ENCODE data around the gene TDRKH.
"Not testable (repeated sequence)": the region's sequence is repeated elsewhere in the genome, so short reads cannot be mapped to it uniquely, and the experiment has no call there.

TDRKH gene

GRCh38 chr1:151782741-151783140 lies 7.6 kb downstream of the TDRKH start:
- WGBS, 2 donors (ENCODE audit: extremely low coverage in 2 of 2, insufficient read length in 2 of 2, insufficient replicate concordance in 1 of 2) = no CpG with 5 or more reads among the region's 3 CpGs
- H3K27ac ChIP-seq (replicated peaks; ENCODE audit: low read length) = no peak overlapping the region
- no peaks in the 10 kb centered on the region for H3K9me3 ChIP-seq (replicated peaks in 1 of 2; ENCODE audit: control insufficient read depth in 2 of 2, insufficient read depth in 1 of 2, low read depth in 1 of 2, low read length in 2 of 2)

DNA sequence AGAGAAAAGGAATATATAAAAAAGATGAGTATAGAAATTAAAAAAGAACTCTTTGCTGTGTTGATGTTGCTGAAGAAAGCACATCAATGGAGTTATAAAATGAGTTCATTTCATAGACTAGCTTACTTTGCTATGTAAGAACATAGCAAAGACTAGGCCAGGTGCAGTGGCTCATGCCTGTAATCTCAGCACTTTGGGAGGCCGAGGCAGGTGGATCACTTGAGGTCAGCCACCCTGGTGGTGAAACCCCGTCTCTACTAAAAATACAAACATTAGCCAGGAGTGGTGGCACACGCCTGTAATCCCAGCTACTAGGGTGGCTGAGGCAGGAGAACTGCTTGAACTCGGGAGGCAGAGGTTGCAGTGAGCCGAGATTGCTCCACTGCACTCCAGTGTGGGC lies 8.3 kb downstream of the TDRKH start:
- H3K36me3 ChIP-seq (replicated peaks in 1 of 2; ENCODE audit: control insufficient read depth in 2 of 2, insufficient read depth in 2 of 2, low read length in 2 of 2) = peaks cover 3 to 42% of the 10 kb centered on the region in 2 donors
- not testable (repeated sequence) for H3K18ac ChIP-seq (ENCODE audit: low read length); H3K27me3 ChIP-seq (ENCODE audit: control insufficient read depth in 3 of 3, insufficient read depth in 3 of 3, low read depth in 1 of 3, low read length in 3 of 3); H3K4me1 ChIP-seq (ENCODE audit: control insufficient read depth in 2 of 2, insufficient read depth in 1 of 2, low read depth in 1 of 2, low read length in 2 of 2); H3K9me3 ChIP-seq (replicated peaks in 1 of 2; ENCODE audit: control insufficient read depth in 2 of 2, insufficient read depth in 1 of 2, low read depth in 1 of 2, low read length in 2 of 2); H2AFZ ChIP-seq (ENCODE audit: low read length); H2BK15ac ChIP-seq (ENCODE audit: low read length); H3K23ac ChIP-seq (ENCODE audit: low read depth, low read length, poor library complexity); H3K27ac ChIP-seq (replicated peaks; ENCODE audit: low read length); H2BK12ac ChIP-seq (ENCODE audit: low read length); H2BK5ac ChIP-seq (ENCODE audit: low read length); H4K91ac ChIP-seq (ENCODE audit: low read depth, low read length, poor library complexity); H3K4me3 ChIP-seq (ENCODE audit: low read length in 2 of 2); H3K4ac ChIP-seq (ENCODE audit: low read length); H3K4me2 ChIP-seq (ENCODE audit: insufficient read depth, low read length, poor library complexity, severe bottlenecking); H3K14ac ChIP-seq (ENCODE audit: low read length); H4K8ac ChIP-seq (ENCODE audit: low read depth, low read length); H3K79me1 ChIP-seq (ENCODE audit: low read depth, low read length); H3K9ac ChIP-seq (ENCODE audit: low read depth, low read length, poor library complexity); DNase-seq (ENCODE audit: low spot score); H2BK120ac ChIP-seq (ENCODE audit: low read depth, low read length); H2AK5ac ChIP-seq (ENCODE audit: low read depth, low read length)
- WGBS, 2 donors (ENCODE audit: extremely low coverage in 2 of 2, insufficient read length in 2 of 2, insufficient replicate concordance in 1 of 2) = no CpG with 5 or more reads among the region's 5 CpGs

More at GRCh38 chr1:151782741-151783140, 7.6 kb downstream of the TDRKH start:
- Histone ChIP-seq H3K14ac (ENCODE audit: low read length) (no peak overlapping the region), H3K18ac (ENCODE audit: low read length) (no peak overlapping the region), H2BK5ac (ENCODE audit: low read length) (no peak overlapping the region), H2BK12ac (ENCODE audit: low read length) (no peak overlapping the region), H3K9ac (ENCODE audit: low read depth, low read length, poor library complexity) (no peak overlapping the region), H4K8ac (ENCODE audit: low read depth, low read length) (no peak overlapping the region), H3K4ac (ENCODE audit: low read length) (no peak overlapping the region), H3K79me1 (ENCODE audit: low read depth, low read length) (no peaks in the 10 kb centered on the region), H3K27me3 (ENCODE audit: control insufficient read depth in 3 of 3, insufficient read depth in 3 of 3, low read depth in 1 of 3, low read length in 3 of 3) (no peaks in the 10 kb centered on the region), H4K91ac (ENCODE audit: low read depth, low read length, poor library complexity) (no peak overlapping the region), H2BK120ac (ENCODE audit: low read depth, low read length) (no peak overlapping the region), H3K4me1 (ENCODE audit: control insufficient read depth in 2 of 2, insufficient read depth in 1 of 2, low read depth in 1 of 2, low read length in 2 of 2) (no peaks in the 10 kb centered on the region), H3K36me3 (replicated peaks in 1 of 2; ENCODE audit: control insufficient read depth in 2 of 2, insufficient read depth in 2 of 2, low read length in 2 of 2) (peaks cover 3 to 36% of the 10 kb centered on the region in 2 donors), H3K23ac (ENCODE audit: low read depth, low read length, poor library complexity) (no peak overlapping the region), H2BK15ac (ENCODE audit: low read length) (no peak overlapping the region), H3K4me3 (ENCODE audit: low read length in 2 of 2) (no peak overlapping the region), H3K4me2 (ENCODE audit: insufficient read depth, low read length, poor library complexity, severe bottlenecking) (peak overlapping the region; percentile 4), H2AFZ (ENCODE audit: low read length) (no peak overlapping the region), H2AK5ac (ENCODE audit: low read depth, low read length) (no peak overlapping the region)
- DNase-seq (ENCODE audit: low spot score) = no peak

DNA sequence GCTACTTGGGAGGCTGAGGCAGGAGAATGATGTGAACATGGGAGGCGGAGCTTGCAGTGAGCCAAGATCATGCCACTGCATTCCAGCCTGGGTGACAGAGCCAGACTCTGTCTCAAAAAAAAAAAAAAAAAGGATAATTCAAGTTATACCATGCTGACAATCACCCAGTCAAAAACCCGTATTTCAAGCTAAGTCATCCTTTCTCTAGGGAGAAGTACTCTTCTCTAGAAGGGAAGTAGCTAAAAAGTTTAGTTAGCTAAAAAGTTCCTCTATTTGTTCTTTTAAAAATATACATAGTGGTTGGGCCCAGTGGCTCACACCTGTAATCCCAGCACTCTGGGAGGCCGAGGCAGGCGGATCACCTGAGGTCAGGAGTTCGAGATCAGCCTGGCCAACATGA lies 9.6 kb downstream of the TDRKH start:
- H3K9me3 ChIP-seq (replicated peaks in 1 of 2; ENCODE audit: control insufficient read depth in 2 of 2, insufficient read depth in 1 of 2, low read depth in 1 of 2, low read length in 2 of 2); H2BK120ac ChIP-seq (ENCODE audit: low read depth, low read length); H4K91ac ChIP-seq (ENCODE audit: low read depth, low read length, poor library complexity); H3K23ac ChIP-seq (ENCODE audit: low read depth, low read length, poor library complexity); H3K4ac ChIP-seq (ENCODE audit: low read length); H2BK5ac ChIP-seq (ENCODE audit: low read length); H2AK5ac ChIP-seq (ENCODE audit: low read depth, low read length); DNase-seq (ENCODE audit: low spot score); H3K4me2 ChIP-seq (ENCODE audit: insufficient read depth, low read length, poor library complexity, severe bottlenecking); H3K18ac ChIP-seq (ENCODE audit: low read length); H3K9ac ChIP-seq (ENCODE audit: low read depth, low read length, poor library complexity); H2BK12ac ChIP-seq (ENCODE audit: low read length); H4K8ac ChIP-seq (ENCODE audit: low read depth, low read length); H3K4me3 ChIP-seq (ENCODE audit: low read length in 2 of 2); H2BK15ac ChIP-seq (ENCODE audit: low read length); H3K14ac ChIP-seq (ENCODE audit: low read length); H3K79me1 ChIP-seq (ENCODE audit: low read depth, low read length); H3K4me1 ChIP-seq (ENCODE audit: control insufficient read depth in 2 of 2, insufficient read depth in 1 of 2, low read depth in 1 of 2, low read length in 2 of 2); H3K27me3 ChIP-seq (ENCODE audit: control insufficient read depth in 3 of 3, insufficient read depth in 3 of 3, low read depth in 1 of 3, low read length in 3 of 3); H2AFZ ChIP-seq (ENCODE audit: low read length); H3K27ac ChIP-seq (replicated peaks; ENCODE audit: low read length): not testable (repeated sequence)
- peaks cover 7 to 54% of the 10 kb centered on the region in 2 donors for H3K36me3 ChIP-seq (replicated peaks in 1 of 2; ENCODE audit: control insufficient read depth in 2 of 2, insufficient read depth in 2 of 2, low read length in 2 of 2)
- no CpG with 5 or more reads among the region's 5 CpGs for WGBS, 2 donors (ENCODE audit: extremely low coverage in 2 of 2, insufficient read length in 2 of 2, insufficient replicate concordance in 1 of 2)

- DNase-seq (ENCODE audit: low spot score) = no peak
- no peak overlapping the region for H3K4ac ChIP-seq (ENCODE audit: low read length)
- H3K18ac ChIP-seq (ENCODE audit: low read length) = no peak overlapping the region
- H3K4me2 ChIP-seq (ENCODE audit: insufficient read depth, low read length, poor library complexity, severe bottlenecking) = no peak overlapping the region
- H4K91ac ChIP-seq (ENCODE audit: low read depth, low read length, poor library complexity) = no peak overlapping the region
- H3K23ac ChIP-seq (ENCODE audit: low read depth, low read length, poor library complexity) = no peak overlapping the region
- H2BK5ac ChIP-seq (ENCODE audit: low read length) = no peak overlapping the region
- H2BK15ac ChIP-seq (ENCODE audit: low read length) = no peak overlapping the region
- no peak overlapping the region for H3K4me3 ChIP-seq (ENCODE audit: low read length in 2 of 2)
- H3K27me3 ChIP-seq (ENCODE audit: control insufficient read depth in 3 of 3, insufficient read depth in 3 of 3, low read depth in 1 of 3, low read length in 3 of 3) = no peaks in the 10 kb centered on the region
- no peak overlapping the region for H2BK12ac ChIP-seq (ENCODE audit: low read length)
- H2BK120ac ChIP-seq (ENCODE audit: low read depth, low read length) = no peak overlapping the region
- no peak overlapping the region for H2AFZ ChIP-seq (ENCODE audit: low read length)
- H3K9ac ChIP-seq (ENCODE audit: low read depth, low read length, poor library complexity) = no peak overlapping the region
- peaks cover 11 to 63% of the 10 kb centered on the region in 2 donors for H3K36me3 ChIP-seq (replicated peaks in 1 of 2; ENCODE audit: control insufficient read depth in 2 of 2, insufficient read depth in 2 of 2, low read length in 2 of 2)
- no peak overlapping the region for H3K27ac ChIP-seq (replicated peaks; ENCODE audit: low read length)
- no peak overlapping the region for H2AK5ac ChIP-seq (ENCODE audit: low read depth, low read length)
- H3K79me1 ChIP-seq (ENCODE audit: low read depth, low read length) = no peaks in the 10 kb centered on the region
- no peaks in the 10 kb centered on the region for H3K9me3 ChIP-seq (replicated peaks in 1 of 2; ENCODE audit: control insufficient read depth in 2 of 2, insufficient read depth in 1 of 2, low read depth in 1 of 2, low read length in 2 of 2)
- H4K8ac ChIP-seq (ENCODE audit: low read depth, low read length) = no peak overlapping the region
- no peaks in the 10 kb centered on the region for H3K4me1 ChIP-seq (ENCODE audit: control insufficient read depth in 2 of 2, insufficient read depth in 1 of 2, low read depth in 1 of 2, low read length in 2 of 2)
- no peak overlapping the region for H3K14ac ChIP-seq (ENCODE audit: low read length)
- WGBS, 2 donors (ENCODE audit: extremely low coverage in 2 of 2, insufficient read length in 2 of 2, insufficient replicate concordance in 1 of 2) = no CpG with 5 or more reads among the region's 4 CpGs
Measured at GRCh38 chr1:151779852-151780251, 10.4 kb downstream of the TDRKH start.
